ENCODE measurements around the gene KCTD1. TPM values are rescaled to one million over a fixed set of nuclear protein-coding genes. Genes with fewer than 3 reads are reported as not detected.

Gene KCTD1
- total and polyA plus RNA-seq, 2 of the 8 experiments (the other 6 are each of a cell fraction or from before 2014, with no cell fraction given) = 7.7 to 14.0 TPM

GRCh38 chr18:26417190-26417589 is 131.2 kb downstream of the KCTD1 start:
- Histone ChIP-seq H3K18ac (ENCODE audit: extremely low read depth, low read length) (no peak overlapping the region), H3K14ac (ENCODE audit: insufficient read length) (no peak overlapping the region), H3K4me1 (replicated peaks in 1 of 4; ENCODE audit: control insufficient read depth in 3 of 4, insufficient read depth in 4 of 4, low read length in 3 of 4) (peaks cover 0 to 8% (median 6%) of the 10 kb centered on the region in 4 experiments; a peak in 5 of 7 replicates), H2AFZ (ENCODE audit: low read length) (no peak overlapping the region), H2BK15ac (ENCODE audit: low read length) (no peak overlapping the region), H3K4ac (replicated peaks; ENCODE audit: insufficient read length, low read depth, low read length) (no peak overlapping the region), H3K23me2 (ENCODE audit: low read depth, low read length) (0 out of 2 replicates have a peak, but pooled peaks cover 2% of the 10 kb centered on the region), H3K27ac (ENCODE audit: low read depth, low read length) (no peak overlapping the region), H3K79me1 (ENCODE audit: low read depth, low read length) (no peaks in the 10 kb centered on the region), H3K79me2 (ENCODE audit: control insufficient read depth in 1 of 2, insufficient read depth in 2 of 2, low read length in 2 of 2) (no peaks in the 10 kb centered on the region), H4K5ac (ENCODE audit: insufficient read length, low read depth, low read length) (no peak overlapping the region), H3K27me3 (replicated peaks in 1 of 4; ENCODE audit: control insufficient read depth in 3 of 4, extremely low read depth in 1 of 4, insufficient read depth in 3 of 4, low read length in 3 of 4) (no peaks in the 10 kb centered on the region), H3K4me2 (ENCODE audit: insufficient read depth in 1 of 2, low read depth in 2 of 2, low read length in 2 of 2) (no peak overlapping the region), H4K8ac (ENCODE audit: extremely low read depth, insufficient read depth, low read length) (no peak overlapping the region), H4K91ac (replicated peaks; ENCODE audit: insufficient read length, low read length) (no peak overlapping the region), H2BK120ac (replicated peaks; ENCODE audit: low read depth, low read length) (no peak overlapping the region), H3K4me3 (ENCODE audit: extremely low read depth in 1 of 4, insufficient read depth in 2 of 4, low read depth in 3 of 4, low read length in 4 of 4) (no peak overlapping the region), H2BK12ac (ENCODE audit: low read depth, low read length) (peak overlapping the region; percentile 89; the same call in 1 of the 2 replicates), H2BK5ac (ENCODE audit: low read depth, low read length) (peak overlapping the region; percentile 31; the same call in 1 of the 2 replicates), H4K20me1 (replicated peaks in 1 of 2; ENCODE audit: control insufficient read depth in 1 of 2, insufficient read depth in 2 of 2, low read length in 2 of 2) (no peaks in the 10 kb centered on the region), H3K9me3 (ENCODE audit: insufficient read depth in 2 of 2, low read depth in 1 of 2, low read length in 1 of 2) (no peaks in the 10 kb centered on the region), H2BK20ac (ENCODE audit: low read length) (peak overlapping the region; percentile 72), H3K23ac (ENCODE audit: insufficient read length) (no peak overlapping the region), H3K9ac (replicated peaks in 1 of 4; ENCODE audit: extremely low read depth in 1 of 4, low read depth in 3 of 4, low read length in 3 of 4) (no peak overlapping the region), H3K56ac (replicated peaks; ENCODE audit: insufficient read length, low read depth, low read length) (no peak overlapping the region), H2AK5ac (ENCODE audit: low read depth, low read length) (no peak overlapping the region; the same call in 1 of the 2 replicates), H3K36me3 (ENCODE audit: control insufficient read depth in 2 of 4, insufficient read depth in 4 of 4, low read length in 3 of 4) (no peaks in the 10 kb centered on the region)
- peak; percentile 41 to 44 for TF ChIP-seq RAD21 (IDR thresholded peaks at IDR 0.05 in 1 of 2, conservative IDR thresholded peaks at IDR 0.05 in 1 of 2; ENCODE audit: low read depth in 2 of 2, low read length in 2 of 2)
- no peak for TF ChIP-seq KDM4A (IDR thresholded peaks at IDR 0.05; ENCODE audit: low read depth, low read length, severe bottlenecking)
- FAIRE-seq (no peak), DNase-seq (ENCODE audit: low read depth in 1 of 2, low spot score in 2 of 2) (no peak)
- POLR2A ChIA-PET (ENCODE audit: partially characterized antibody) = interaction anchor here (0.7 to 0.8 kb wide), 2 partner anchors 12 to 49 kb away, joined by 3 read pairs; no protein-coding TSS in a partner anchor
- CTCF ChIA-PET (ENCODE audit: partially characterized antibody) = interaction anchor here (1.2 to 2.0 kb wide), 3 partner anchors 8 to 33 kb away, joined by 3 to 10 read pairs (median 6); no protein-coding TSS in a partner anchor
- 91% methylated on average over 12 of the region's 12 CpGs; no CpG with 5 or more reads in 1 of the 2 experiments for WGBS, 2 experiments (ENCODE audit: extremely low coverage in 1 of 2, insufficient coverage in 1 of 2, insufficient read length in 1 of 2, insufficient replicate concordance in 2 of 2, low coverage in 1 of 2, low lambda C conversion rate in 2 of 2, missing lambda C conversion rate in 1 of 2)

All from H1 (cell line).